Hepatocyte (in vitro differentiated cells): ENCODE data around the gene RAB3C. TPM values are rescaled to one million over a fixed set of nuclear protein-coding genes. Genes with fewer than 3 reads are reported as not detected.

Experiments used
- DNase-seq: peaks from one replicate; pipeline ENCODE4 v3.0.0-alpha.2; 2016; ENCODE audit warnings: low spot score
- H2AFZ ChIP-seq: fragments of 200-600 bp; sonication (generic); 2 replicates; pipeline ENCODE4 v1.6.0; 2016; ENCODE audit warnings: antibody characterized with exemption, mild to moderate bottlenecking
- H3K27ac ChIP-seq: fragments of 200-600 bp; sonication (generic); 2 replicates; pipeline ENCODE4 v1.5.1; 2016; ENCODE audit warnings: mild to moderate bottlenecking
- H3K27me3 ChIP-seq: fragments of 200-600 bp; sonication (generic); 2 replicates; pipeline ENCODE4 v1.6.1; 2016
- H3K36me3 ChIP-seq: fragments of 200-600 bp; sonication (generic); replicated peaks from 2 replicates; pipeline ENCODE4 v1.5.1; 2016; ENCODE audit warnings: low read depth; ENCODE audit not compliant: insufficient read depth
- H3K4me1 ChIP-seq: fragments of 200-600 bp; sonication (generic); 2 replicates; pipeline ENCODE4 v1.5.1; 2016; ENCODE audit warnings: mild to moderate bottlenecking, moderate library complexity; ENCODE audit not compliant: insufficient read depth
- H3K4me2 ChIP-seq: fragments of 200-600 bp; sonication (generic); 2 replicates; pipeline ENCODE4 v1.6.0; 2016
- H3K4me3 ChIP-seq: fragments of 200-600 bp; sonication (generic); 2 replicates; pipeline ENCODE4 v1.5.1; 2016; ENCODE audit warnings: mild to moderate bottlenecking
- H3K79me2 ChIP-seq: fragments of 200-600 bp; sonication (generic); 2 replicates; pipeline ENCODE4 v1.6.0; 2017; ENCODE audit warnings: mild to moderate bottlenecking
- H3K9me2 ChIP-seq: fragments of 200-600 bp; sonication (generic); replicated peaks from 2 replicates; pipeline ENCODE4 v1.6.0; 2017; ENCODE audit warnings: mild to moderate bottlenecking; ENCODE audit not compliant: insufficient read depth
- H3K9me3 ChIP-seq: fragments of 200-600 bp; sonication (generic); 2 replicates; pipeline ENCODE4 v1.5.1; 2016; ENCODE audit warnings: low read depth, mild to moderate bottlenecking
- H4K20me1 ChIP-seq: fragments of 200-600 bp; sonication (generic); 2 replicates; pipeline ENCODE4 v1.6.0; 2016; ENCODE audit warnings: mild to moderate bottlenecking; ENCODE audit not compliant: insufficient read depth, poor library complexity, severe bottlenecking
- EZH2 ChIP-seq: fragments of 200-600 bp; sonication (generic); IDR thresholded peaks from 2 replicates; pipeline ENCODE4 v1.6.1; 2016; ENCODE audit warnings: antibody characterized with exemption, mild to moderate bottlenecking, borderline replicate concordance
- EZH2phosphoT487 ChIP-seq: fragments of 200-600 bp; sonication (generic); IDR thresholded peaks from one replicate; pipeline ENCODE4 v1.6.1; 2018; ENCODE audit warnings: antibody characterized with exemption, mild to moderate bottlenecking, low read depth, moderate library complexity; ENCODE audit not compliant: unreplicated experiment, severe bottlenecking
- WGBS: methylation state at CpG from one replicate; pipeline ENCODE4 v1.1.6; 2016; ENCODE audit warnings: low lambda C conversion rate; ENCODE audit errors: missing lambda C conversion rate; 5-methylcytosine and 5-hydroxymethylcytosine counted together
- polyA plus RNA-seq: library from polyadenylated mRNA; unstranded; fragments of >200 nt; fragmentation: Nextera tagmentation; extraction: Ambion mirVana; gene quantifications from 2 replicates; pipeline ENCODE4 v1.2.1, GENCODE V29; 2016
- total RNA-seq: library from RNA; depleted of rRNA; stranded (reverse); fragments of >200 nt; gene quantifications from 2 replicates; pipeline ENCODE4 v1.2.3, GENCODE V29; 2014
- TF ChIP-seq, protein P1 (sequence below): fragments of 200-600 bp; sonication (generic); IDR thresholded peaks from 2 replicates; pipeline ENCODE4 v1.5.1; 2016; ENCODE audit warnings: antibody characterized with exemption, mild to moderate bottlenecking; ENCODE audit not compliant: poor library complexity

RAB3C gene
- total and polyA plus RNA-seq, 2 experiments from 2014 or later = 5.2 to 6.4 TPM

DNA sequence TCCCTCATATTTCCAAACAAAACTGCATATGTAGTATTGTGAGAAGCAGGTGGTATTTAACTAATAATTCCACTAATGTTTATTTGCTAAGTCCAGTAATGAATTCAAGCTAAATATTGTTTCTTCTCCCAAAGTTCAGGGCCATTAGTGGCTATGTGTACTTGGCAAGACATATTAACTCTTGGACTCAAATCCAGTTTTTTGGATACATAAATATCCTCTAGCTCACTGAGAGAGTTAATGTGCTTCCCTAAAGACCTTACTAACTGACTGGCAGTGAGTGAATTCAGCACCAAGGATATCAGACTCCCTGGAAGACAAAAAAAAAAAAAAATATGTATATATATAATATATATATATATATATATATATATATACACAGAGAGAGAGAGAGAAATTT is 214.1 kb downstream of the RAB3C start:
- no peak for DNase-seq
- Histone ChIP-seq H3K4me3 (no peak overlapping the region), H3K9me2 (no peaks in the 10 kb centered on the region), H3K4me1 (no peaks in the 10 kb centered on the region), H3K36me3 (no peaks in the 10 kb centered on the region), H3K27me3 (no peaks in the 10 kb centered on the region), H4K20me1 (no peaks in the 10 kb centered on the region), H3K79me2 (no peaks in the 10 kb centered on the region), H2AFZ (no peak overlapping the region), H3K9me3 (no peaks in the 10 kb centered on the region), H3K27ac (no peak overlapping the region), H3K4me2 (no peak overlapping the region)
- TF ChIP-seq EZH2 = no peak
- TF ChIP-seq EZH2phosphoT487 = no peak
- TF ChIP-seq, protein P1, sequence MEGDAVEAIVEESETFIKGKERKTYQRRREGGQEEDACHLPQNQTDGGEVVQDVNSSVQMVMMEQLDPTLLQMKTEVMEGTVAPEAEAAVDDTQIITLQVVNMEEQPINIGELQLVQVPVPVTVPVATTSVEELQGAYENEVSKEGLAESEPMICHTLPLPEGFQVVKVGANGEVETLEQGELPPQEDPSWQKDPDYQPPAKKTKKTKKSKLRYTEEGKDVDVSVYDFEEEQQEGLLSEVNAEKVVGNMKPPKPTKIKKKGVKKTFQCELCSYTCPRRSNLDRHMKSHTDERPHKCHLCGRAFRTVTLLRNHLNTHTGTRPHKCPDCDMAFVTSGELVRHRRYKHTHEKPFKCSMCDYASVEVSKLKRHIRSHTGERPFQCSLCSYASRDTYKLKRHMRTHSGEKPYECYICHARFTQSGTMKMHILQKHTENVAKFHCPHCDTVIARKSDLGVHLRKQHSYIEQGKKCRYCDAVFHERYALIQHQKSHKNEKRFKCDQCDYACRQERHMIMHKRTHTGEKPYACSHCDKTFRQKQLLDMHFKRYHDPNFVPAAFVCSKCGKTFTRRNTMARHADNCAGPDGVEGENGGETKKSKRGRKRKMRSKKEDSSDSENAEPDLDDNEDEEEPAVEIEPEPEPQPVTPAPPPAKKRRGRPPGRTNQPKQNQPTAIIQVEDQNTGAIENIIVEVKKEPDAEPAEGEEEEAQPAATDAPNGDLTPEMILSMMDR = no peak

DNA sequence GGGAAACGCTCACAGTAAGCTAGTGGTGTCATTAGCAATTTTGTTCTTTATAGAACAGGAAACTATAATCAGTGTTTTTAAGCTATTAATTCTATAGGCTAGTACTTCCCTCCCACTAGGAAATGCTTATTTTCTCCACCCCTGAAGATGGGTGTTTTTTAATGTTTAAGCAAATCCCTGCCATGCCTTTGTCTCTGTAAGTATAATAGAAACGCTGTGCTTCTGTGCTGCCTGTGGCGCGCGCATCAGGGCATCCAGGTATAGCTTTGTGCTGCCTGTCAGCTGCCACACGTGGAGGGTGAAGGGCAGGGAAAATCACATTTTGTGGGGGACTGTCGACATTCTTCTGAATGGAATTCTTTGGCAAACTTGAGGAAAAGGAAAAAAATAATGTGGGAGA is 217.5 kb downstream of the RAB3C start:
- H2AFZ ChIP-seq = no peak overlapping the region
- no peak overlapping the region for H3K4me2 ChIP-seq

DNA sequence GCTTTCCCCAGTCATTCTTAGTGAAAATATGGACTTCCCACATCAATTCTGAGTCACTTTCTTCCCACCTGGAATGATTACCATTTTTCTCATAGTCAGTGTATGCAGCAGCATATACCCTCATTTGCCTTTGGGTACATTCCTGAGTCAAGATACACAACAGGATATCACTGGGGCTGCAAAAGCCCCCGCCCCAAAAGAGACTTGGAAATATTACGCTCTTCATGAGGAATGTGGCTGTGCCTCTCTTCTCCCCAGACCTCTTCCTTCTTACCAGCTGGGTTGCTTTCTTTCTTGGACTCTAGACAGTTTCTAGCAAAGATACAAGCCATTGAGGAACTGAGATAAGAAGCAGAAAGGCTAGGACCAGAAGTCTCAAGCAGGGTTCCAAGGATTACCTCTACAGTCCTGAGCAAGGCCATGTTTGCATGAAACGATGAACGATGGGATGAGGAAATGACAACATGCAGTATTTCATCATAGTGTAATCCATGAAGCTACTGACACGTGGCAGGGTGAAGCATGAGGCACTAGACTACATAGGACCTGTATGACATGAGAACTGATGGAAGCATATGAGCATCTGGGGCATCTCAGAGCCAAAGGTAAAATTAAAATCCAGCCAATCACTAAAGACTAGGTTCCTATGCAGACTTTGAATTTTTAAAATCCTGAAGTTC is 218.1 kb downstream of the RAB3C start:
- H3K4me2 ChIP-seq = no peak overlapping the region
- H3K4me3 ChIP-seq = no peak overlapping the region
- no peaks in the 10 kb centered on the region for H3K9me3 ChIP-seq
- DNase-seq = no peak
- H3K27ac ChIP-seq = no peak overlapping the region
- no peaks in the 10 kb centered on the region for H3K36me3 ChIP-seq
- WGBS = 90% methylated on average over 5 of the region's 5 CpGs
- no peaks in the 10 kb centered on the region for H3K79me2 ChIP-seq
- no peak for TF ChIP-seq EZH2phosphoT487
- TF ChIP-seq EZH2 = no peak
- TF ChIP-seq, protein P1 = no peak
- H4K20me1 ChIP-seq = no peaks in the 10 kb centered on the region
- no peak overlapping the region for H2AFZ ChIP-seq
- no peaks in the 10 kb centered on the region for H3K4me1 ChIP-seq
- H3K9me2 ChIP-seq = no peaks in the 10 kb centered on the region
- no peaks in the 10 kb centered on the region for H3K27me3 ChIP-seq

More for the DNA sequence above, 217.5 kb downstream of the RAB3C start:
- H3K4me1 ChIP-seq = no peaks in the 10 kb centered on the region
- no peak overlapping the region for H3K27ac ChIP-seq
- no peaks in the 10 kb centered on the region for H3K9me3 ChIP-seq
- no peaks in the 10 kb centered on the region for H4K20me1 ChIP-seq
- no peak overlapping the region for H3K4me3 ChIP-seq
- H3K79me2 ChIP-seq = no peaks in the 10 kb centered on the region
- H3K27me3 ChIP-seq = no peaks in the 10 kb centered on the region
- no peaks in the 10 kb centered on the region for H3K36me3 ChIP-seq
- 83% methylated on average over 7 of the region's 7 CpGs for WGBS
- no peak for DNase-seq
- no peaks in the 10 kb centered on the region for H3K9me2 ChIP-seq
- no peak for TF ChIP-seq EZH2phosphoT487

DNA sequence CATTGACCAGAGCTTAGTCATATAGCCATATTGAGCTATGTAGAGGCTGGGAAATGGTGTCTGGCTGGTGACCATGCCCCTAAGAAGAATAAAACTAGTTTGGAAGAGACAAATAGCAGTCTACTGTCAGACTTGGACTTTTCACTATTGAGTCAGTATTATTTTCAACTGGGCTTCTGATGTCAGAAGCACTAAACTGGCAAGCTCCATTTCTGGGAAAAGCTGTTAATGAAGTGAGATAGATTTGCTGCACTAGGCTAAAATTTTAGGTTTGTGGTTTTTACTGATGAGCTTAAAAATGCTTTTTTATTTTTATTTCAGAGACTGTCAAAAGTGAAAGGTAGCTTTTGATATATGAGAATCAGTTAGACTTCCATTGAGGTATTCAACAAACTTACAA is 220.2 kb downstream of the RAB3C start:
- no peaks in the 10 kb centered on the region for H3K36me3 ChIP-seq
- no peak overlapping the region for H3K4me3 ChIP-seq
- no peaks in the 10 kb centered on the region for H4K20me1 ChIP-seq
- no peaks in the 10 kb centered on the region for H3K4me1 ChIP-seq
- no peak overlapping the region for H3K27ac ChIP-seq
- H3K27me3 ChIP-seq = no peaks in the 10 kb centered on the region
- no peak overlapping the region for H2AFZ ChIP-seq
- H3K9me2 ChIP-seq = no peaks in the 10 kb centered on the region
- no peak overlapping the region for H3K4me2 ChIP-seq
- H3K79me2 ChIP-seq = no peaks in the 10 kb centered on the region
- no peaks in the 10 kb centered on the region for H3K9me3 ChIP-seq
- no peak for DNase-seq
- no peak for TF ChIP-seq EZH2
- TF ChIP-seq EZH2phosphoT487 = no peak
- TF ChIP-seq, protein P1 = no peak
